OCI-LY7 (cell line): ENCODE data around the gene ARHGAP45.

ENCODE experiments used
- CTCF ChIP-seq: fragments of 200-600 bp; sonication (generic); conservative IDR thresholded peaks from 2 replicates; pipeline ENCODE4 v1.5.1; 2014; ENCODE audit warnings: mild to moderate bottlenecking, antibody characterized with exemption, low read length, moderate library complexity, mixed read lengths
- EZH2phosphoT487 ChIP-seq: fragments of 200-600 bp; sonication (generic); IDR thresholded peaks from 2 replicates; pipeline ENCODE4 v1.6.1; 2018; ENCODE audit warnings: low read depth, borderline replicate concordance, mild to moderate bottlenecking, mixed run types, antibody characterized with exemption, low read length, moderate library complexity, mixed read lengths

GRCh38 chr19:1062387-1063029 is 4.5 kb upstream of the ARHGAP45 start:
- TF ChIP-seq CTCF, result no peak
- no peak for TF ChIP-seq EZH2phosphoT487
